H9 (cell line): Measurements from ENCODE around the gene GBP7. TPM values are rescaled to one million over a fixed set of nuclear protein-coding genes. Genes with fewer than 3 reads are reported as not detected.

ENCODE experiments used
- DNase-seq: peaks from one replicate; pipeline ENCODE4 v3.0.0-alpha.2; 2017
- H2AFZ ChIP-seq: one replicate; pipeline ENCODE4 v1.6.1; 2013; ENCODE audit warnings: mild to moderate bottlenecking, low read length, control low read depth, moderate library complexity
- H2AK5ac ChIP-seq: 2 replicates; pipeline ENCODE4 v1.6.1; 2013; ENCODE audit warnings: low read length, control low read depth, mixed read lengths; ENCODE audit not compliant: insufficient read length
- H2BK120ac ChIP-seq: one replicate; pipeline ENCODE4 v1.6.1; 2013; ENCODE audit warnings: low read depth, mild to moderate bottlenecking, low read length, control low read depth, inconsistent platforms; ENCODE audit not compliant: poor library complexity, severe bottlenecking
- H2BK12ac ChIP-seq: 2 replicates; pipeline ENCODE4 v1.6.1; 2013; ENCODE audit warnings: low read length, control low read depth, mixed read lengths, low read depth; ENCODE audit not compliant: insufficient read length
- H2BK15ac ChIP-seq: 2 replicates; pipeline ENCODE4 v1.6.1; 2013; ENCODE audit warnings: low read depth, low read length, control low read depth
- H2BK20ac ChIP-seq: one replicate; pipeline ENCODE4 v1.6.1; 2013; ENCODE audit warnings: low read depth, mild to moderate bottlenecking, low read length, control low read depth, inconsistent platforms; ENCODE audit not compliant: poor library complexity, severe bottlenecking
- H2BK5ac ChIP-seq: 2 replicates; pipeline ENCODE4 v1.6.1; 2013; ENCODE audit warnings: low read length, control low read depth, mixed read lengths; ENCODE audit not compliant: insufficient read length
- H3K14ac ChIP-seq: 2 replicates; pipeline ENCODE4 v1.6.1; 2013; ENCODE audit warnings: low read length, control low read depth; ENCODE audit not compliant: insufficient read depth
- H3K18ac ChIP-seq: 2 replicates; pipeline ENCODE4 v1.6.1; 2013; ENCODE audit warnings: low read depth, mild to moderate bottlenecking, mixed read lengths, low read length, control low read depth; ENCODE audit not compliant: insufficient read length
- H3K23ac ChIP-seq: 2 replicates; pipeline ENCODE4 v1.6.1; 2013; ENCODE audit warnings: low read length, control low read depth, mixed read lengths, low read depth; ENCODE audit not compliant: insufficient read length
- H3K23me2 ChIP-seq: 2 replicates; pipeline ENCODE4 v1.6.1; 2013; ENCODE audit warnings: low read depth, mild to moderate bottlenecking, mixed read lengths, low read length, control low read depth; ENCODE audit not compliant: insufficient read length, poor library complexity, severe bottlenecking
- H3K27ac ChIP-seq: 2 replicates; pipeline ENCODE4 v1.5.1; 2013; ENCODE audit warnings: low read length, control low read depth, mixed read lengths, low read depth; ENCODE audit not compliant: insufficient read length
- H3K27me3 ChIP-seq: 2 replicates; pipeline ENCODE4 v1.6.1; 2013; ENCODE audit warnings: low read length, control low read depth, inconsistent platforms; ENCODE audit not compliant: insufficient read depth
- H3K4ac ChIP-seq: 2 replicates; pipeline ENCODE4 v1.6.1; 2013; ENCODE audit warnings: low read depth, mild to moderate bottlenecking, control low read depth, inconsistent platforms, low read length, moderate library complexity
- H3K4me1 ChIP-seq: 2 replicates; pipeline ENCODE4 v1.6.1; 2013; ENCODE audit warnings: low read length, control low read depth, inconsistent platforms; ENCODE audit not compliant: insufficient read depth
- H3K4me2 ChIP-seq: 2 replicates; pipeline ENCODE4 v1.6.1; 2013; ENCODE audit warnings: low read length, control low read depth, mixed read lengths; ENCODE audit not compliant: insufficient read length, insufficient read depth
- H3K56ac ChIP-seq: 2 replicates; pipeline ENCODE4 v1.6.1; 2013; ENCODE audit warnings: low read depth, mild to moderate bottlenecking, mixed read lengths, low read length, control low read depth; ENCODE audit not compliant: insufficient read length
- H3K79me1 ChIP-seq: 2 replicates; pipeline ENCODE4 v1.6.1; 2013; ENCODE audit warnings: low read depth, mild to moderate bottlenecking, moderate library complexity, low read length, control low read depth, inconsistent platforms; ENCODE audit not compliant: insufficient read depth, poor library complexity, severe bottlenecking
- H3K79me2 ChIP-seq: 2 replicates; pipeline ENCODE4 v1.6.1; 2013; ENCODE audit warnings: low read length, control low read depth, inconsistent platforms; ENCODE audit not compliant: insufficient read depth
- H3K9ac ChIP-seq: 2 replicates; pipeline ENCODE4 v1.6.1; 2013; ENCODE audit warnings: low read length, control low read depth, mixed read lengths; ENCODE audit not compliant: insufficient read length; ENCODE audit errors: extremely low read depth
- H3K9me3 ChIP-seq: one replicate; pipeline ENCODE4 v1.6.1; 2013; ENCODE audit warnings: low read depth, low read length, inconsistent platforms; ENCODE audit not compliant: control insufficient read depth
- H3T11ph ChIP-seq: one replicate; pipeline ENCODE4 v1.6.1; 2013; ENCODE audit warnings: mild to moderate bottlenecking, low read length, control low read depth, inconsistent platforms
- H4K20me1 ChIP-seq: one replicate; pipeline ENCODE4 v1.6.1; 2013; ENCODE audit not compliant: control insufficient read depth, insufficient read length, insufficient read depth
- H4K5ac ChIP-seq: 2 replicates; pipeline ENCODE4 v1.6.1; 2013; ENCODE audit warnings: low read depth, mild to moderate bottlenecking, mixed read lengths, low read length, control low read depth; ENCODE audit not compliant: insufficient read length
- H4K8ac ChIP-seq: replicated peaks from 2 replicates; pipeline ENCODE4 v1.6.1; 2013; ENCODE audit warnings: low read length, control low read depth, mixed read lengths, low read depth; ENCODE audit not compliant: insufficient read length
- H4K91ac ChIP-seq: 2 replicates; pipeline ENCODE4 v1.6.1; 2013; ENCODE audit warnings: low read depth, mild to moderate bottlenecking, moderate library complexity, mixed read lengths, low read length, control low read depth; ENCODE audit not compliant: insufficient read length
- H3K27ac Mint-ChIP-seq, 3 experiments: 2 replicates in 2 of 3; 3 replicates in 1 of 3; pipeline ENCODE4 v1.8.0; 2020 to 2021; ENCODE audit warnings: mixed read lengths in 3 of 3, mild to moderate bottlenecking in 1 of 3, moderate library complexity in 1 of 3
- H3K27me3 Mint-ChIP-seq: 2 replicates; pipeline ENCODE4 v1.8.0; 2021; ENCODE audit warnings: low read depth, mild to moderate bottlenecking, moderate library complexity, mixed read lengths
- H3K36me3 Mint-ChIP-seq, 3 experiments: 2 replicates in 2 of 3; 3 replicates in 1 of 3; pipeline ENCODE4 v1.8.0; 2020 to 2021; ENCODE audit warnings: low read depth in 3 of 3, mixed read lengths in 3 of 3; ENCODE audit not compliant: insufficient read depth in 1 of 3
- H3K4me1 Mint-ChIP-seq, 2 experiments: 2 replicates each; pipeline ENCODE4 v1.8.0; 2020; ENCODE audit warnings: mixed read lengths in 2 of 2
- H3K4me3 Mint-ChIP-seq, 2 experiments: 2 replicates in 1 of 2; 3 replicates in 1 of 2; pipeline ENCODE4 v1.8.0; 2020 to 2021; ENCODE audit warnings: mild to moderate bottlenecking in 2 of 2, mixed read lengths in 2 of 2, moderate library complexity in 1 of 2
- H3K9me3 Mint-ChIP-seq, 2 experiments: 2 replicates in 1 of 2; 3 replicates in 1 of 2; pipeline ENCODE4 v1.8.0; 2020; ENCODE audit warnings: mild to moderate bottlenecking in 2 of 2, mixed read lengths in 2 of 2, moderate library complexity in 1 of 2
- WGBS: extraction: QIAGEN DNeasy Blood & Tissue Kit; methylation state at CpG from one replicate; pipeline ENCODE4 v1.1.7; 2013; ENCODE audit warnings: missing lambda C conversion rate, low lambda C conversion rate, mixed read lengths; ENCODE audit not compliant: insufficient read length; ENCODE audit errors: extremely low coverage; 5-methylcytosine and 5-hydroxymethylcytosine counted together
- total RNA-seq: library from RNA; stranded (reverse); gene quantifications from 2 replicates; pipeline ENCODE4 v1.2.1, GENCODE V29; 2021
- TF ChIP-seq, protein P1 (sequence below): fragments of 200-600 bp; sonication (generic); conservative IDR thresholded peaks from 3 replicates; pipeline ENCODE4 v1.8.0; 2021; ENCODE audit warnings: antibody characterized with exemption, mild to moderate bottlenecking

Gene GBP7
- total RNA-seq, 1 experiment from 2014 or later = not detected

DNA sequence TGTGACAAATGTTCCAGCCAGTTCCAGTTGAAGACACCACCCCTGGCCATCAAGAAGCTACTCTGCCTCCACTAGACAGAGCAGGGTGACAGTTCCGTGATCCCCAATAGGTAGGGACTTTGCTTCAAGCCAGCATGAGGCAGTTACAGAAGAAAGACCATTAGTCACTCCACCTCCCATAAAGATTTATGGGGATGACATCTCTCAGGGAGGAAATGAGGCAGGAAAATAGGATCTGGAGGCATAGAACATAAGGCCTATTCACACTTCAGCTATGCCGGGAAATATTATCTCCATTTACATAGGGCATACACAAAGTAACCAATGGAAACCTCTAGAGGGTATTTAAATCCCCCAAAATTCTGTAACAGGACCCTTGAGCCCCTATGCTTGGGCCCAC is 3.5 kb upstream of the GBP7 start:
- WGBS = no CpG with 5 or more reads among the region's 2 CpGs
- no peaks in the 10 kb centered on the region for H3K4me1 ChIP-seq
- no peak overlapping the region for H3T11ph ChIP-seq
- no peak overlapping the region for H2BK15ac ChIP-seq
- no peaks in the 10 kb centered on the region for H3K9me3 ChIP-seq
- H4K8ac ChIP-seq = no peak overlapping the region
- no peak overlapping the region for H3K4me2 ChIP-seq
- Mint-ChIP-seq H3K9me3 (peaks cover 2 to 14% of the 10 kb centered on the region in 2 experiments; a peak in 4 of 5 replicates), H3K27ac (no peak overlapping the region; a peak in 1 of 7 replicates), H3K36me3 (peaks cover 0 to 4% (median 0%) of the 10 kb centered on the region in 3 experiments; a peak in 2 of 7 replicates), H3K27me3 (no peaks in the 10 kb centered on the region), H3K4me3 (no peak overlapping the region), H3K4me1 (peaks cover 0 to 3% of the 10 kb centered on the region in 2 experiments; a peak in 1 of 4 replicates)
- H2BK20ac ChIP-seq = no peak overlapping the region
- H4K5ac ChIP-seq = no peak overlapping the region
- DNase-seq = no peak
- H3K79me2 ChIP-seq = no peaks in the 10 kb centered on the region
- no peak overlapping the region for H2AFZ ChIP-seq
- H3K56ac ChIP-seq = no peak overlapping the region
- no peak overlapping the region for H2AK5ac ChIP-seq
- H2BK120ac ChIP-seq = no peak overlapping the region
- no peak overlapping the region for H3K4ac ChIP-seq
- H2BK12ac ChIP-seq = no peak overlapping the region
- H3K18ac ChIP-seq = no peak overlapping the region
- no peak overlapping the region for H3K14ac ChIP-seq
- no peak overlapping the region for H3K23ac ChIP-seq
- H3K79me1 ChIP-seq = no peaks in the 10 kb centered on the region
- H4K91ac ChIP-seq = no peak overlapping the region
- no peaks in the 10 kb centered on the region; the same call in 1 of the 2 replicates for H3K27me3 ChIP-seq
- no peak overlapping the region for H3K9ac ChIP-seq
- TF ChIP-seq, protein P1, sequence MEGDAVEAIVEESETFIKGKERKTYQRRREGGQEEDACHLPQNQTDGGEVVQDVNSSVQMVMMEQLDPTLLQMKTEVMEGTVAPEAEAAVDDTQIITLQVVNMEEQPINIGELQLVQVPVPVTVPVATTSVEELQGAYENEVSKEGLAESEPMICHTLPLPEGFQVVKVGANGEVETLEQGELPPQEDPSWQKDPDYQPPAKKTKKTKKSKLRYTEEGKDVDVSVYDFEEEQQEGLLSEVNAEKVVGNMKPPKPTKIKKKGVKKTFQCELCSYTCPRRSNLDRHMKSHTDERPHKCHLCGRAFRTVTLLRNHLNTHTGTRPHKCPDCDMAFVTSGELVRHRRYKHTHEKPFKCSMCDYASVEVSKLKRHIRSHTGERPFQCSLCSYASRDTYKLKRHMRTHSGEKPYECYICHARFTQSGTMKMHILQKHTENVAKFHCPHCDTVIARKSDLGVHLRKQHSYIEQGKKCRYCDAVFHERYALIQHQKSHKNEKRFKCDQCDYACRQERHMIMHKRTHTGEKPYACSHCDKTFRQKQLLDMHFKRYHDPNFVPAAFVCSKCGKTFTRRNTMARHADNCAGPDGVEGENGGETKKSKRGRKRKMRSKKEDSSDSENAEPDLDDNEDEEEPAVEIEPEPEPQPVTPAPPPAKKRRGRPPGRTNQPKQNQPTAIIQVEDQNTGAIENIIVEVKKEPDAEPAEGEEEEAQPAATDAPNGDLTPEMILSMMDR = no peak
- H2BK5ac ChIP-seq = no peak overlapping the region
- H3K23me2 ChIP-seq = no peaks in the 10 kb centered on the region
- H4K20me1 ChIP-seq = no peaks in the 10 kb centered on the region
- no peak overlapping the region for H3K27ac ChIP-seq
